Nephron progenitor cell (in vitro differentiated cells): ENCODE measurements around the gene ETV5.
A peak's percentile ranks its signal among the peaks of the same experiment; 100 is the strongest.

Experiments
- DNase-seq: peaks from one replicate; pipeline ENCODE4 v3.0.0; 2021
- H3K27ac Mint-ChIP-seq: 2 replicates; pipeline ENCODE4 v1.8.0; 2021; ENCODE audit warnings: mild to moderate bottlenecking, moderate library complexity, mixed read lengths
- H3K27me3 Mint-ChIP-seq: 2 replicates; pipeline ENCODE4 v1.8.0; 2021; ENCODE audit warnings: mild to moderate bottlenecking, low read depth, mixed read lengths; ENCODE audit not compliant: poor library complexity
- H3K36me3 Mint-ChIP-seq: 2 replicates; pipeline ENCODE4 v1.8.0; 2021; ENCODE audit warnings: low read depth, mixed read lengths
- H3K4me1 Mint-ChIP-seq: 2 replicates; pipeline ENCODE4 v1.8.0; 2021; ENCODE audit warnings: mixed read lengths
- H3K4me3 Mint-ChIP-seq: 2 replicates; pipeline ENCODE4 v1.8.0; 2021; ENCODE audit warnings: mild to moderate bottlenecking, moderate library complexity, mixed read lengths
- H3K9me3 Mint-ChIP-seq: 2 replicates; pipeline ENCODE4 v1.8.0; 2021; ENCODE audit warnings: mild to moderate bottlenecking, moderate library complexity, mixed read lengths
- TF ChIP-seq, protein P1 (sequence below): fragments of 200-600 bp; sonication (generic); IDR thresholded peaks from 2 replicates; pipeline ENCODE4 v1.5.0; 2021; ENCODE audit warnings: antibody characterized with exemption

The ETV5 gene

DNA sequence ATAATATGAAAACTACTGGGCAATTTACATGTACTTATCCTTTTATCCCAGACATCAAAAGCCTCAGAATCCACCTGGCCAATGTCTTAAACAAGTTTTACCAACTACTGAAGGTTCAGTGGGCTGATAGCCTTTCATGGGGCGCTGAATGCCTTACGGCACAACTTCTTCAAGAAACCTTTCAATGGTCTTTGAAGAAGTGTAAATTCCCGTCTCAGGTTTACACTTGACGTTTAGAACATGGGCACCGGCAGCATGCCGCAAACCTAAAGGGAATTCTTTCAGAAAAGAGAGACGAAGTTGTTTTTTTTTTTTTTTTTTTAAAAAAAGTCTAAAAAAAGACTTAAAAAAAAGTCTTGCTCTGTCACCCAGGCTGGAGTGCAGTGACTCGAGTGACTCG lies 39.7 kb downstream of the ETV5 start:
- no peaks in the 10 kb centered on the region for H3K27me3 Mint-ChIP-seq
- no peak for DNase-seq
- H3K9me3 Mint-ChIP-seq = peaks cover 15% of the 10 kb centered on the region
- H3K36me3 Mint-ChIP-seq = peaks cover 87% of the 10 kb centered on the region
- no peak overlapping the region for H3K4me3 Mint-ChIP-seq
- peak overlapping the region; percentile 54 for H3K27ac Mint-ChIP-seq
- peaks cover 22% of the 10 kb centered on the region for H3K4me1 Mint-ChIP-seq
- TF ChIP-seq, protein P1, sequence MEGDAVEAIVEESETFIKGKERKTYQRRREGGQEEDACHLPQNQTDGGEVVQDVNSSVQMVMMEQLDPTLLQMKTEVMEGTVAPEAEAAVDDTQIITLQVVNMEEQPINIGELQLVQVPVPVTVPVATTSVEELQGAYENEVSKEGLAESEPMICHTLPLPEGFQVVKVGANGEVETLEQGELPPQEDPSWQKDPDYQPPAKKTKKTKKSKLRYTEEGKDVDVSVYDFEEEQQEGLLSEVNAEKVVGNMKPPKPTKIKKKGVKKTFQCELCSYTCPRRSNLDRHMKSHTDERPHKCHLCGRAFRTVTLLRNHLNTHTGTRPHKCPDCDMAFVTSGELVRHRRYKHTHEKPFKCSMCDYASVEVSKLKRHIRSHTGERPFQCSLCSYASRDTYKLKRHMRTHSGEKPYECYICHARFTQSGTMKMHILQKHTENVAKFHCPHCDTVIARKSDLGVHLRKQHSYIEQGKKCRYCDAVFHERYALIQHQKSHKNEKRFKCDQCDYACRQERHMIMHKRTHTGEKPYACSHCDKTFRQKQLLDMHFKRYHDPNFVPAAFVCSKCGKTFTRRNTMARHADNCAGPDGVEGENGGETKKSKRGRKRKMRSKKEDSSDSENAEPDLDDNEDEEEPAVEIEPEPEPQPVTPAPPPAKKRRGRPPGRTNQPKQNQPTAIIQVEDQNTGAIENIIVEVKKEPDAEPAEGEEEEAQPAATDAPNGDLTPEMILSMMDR = no peak

DNA sequence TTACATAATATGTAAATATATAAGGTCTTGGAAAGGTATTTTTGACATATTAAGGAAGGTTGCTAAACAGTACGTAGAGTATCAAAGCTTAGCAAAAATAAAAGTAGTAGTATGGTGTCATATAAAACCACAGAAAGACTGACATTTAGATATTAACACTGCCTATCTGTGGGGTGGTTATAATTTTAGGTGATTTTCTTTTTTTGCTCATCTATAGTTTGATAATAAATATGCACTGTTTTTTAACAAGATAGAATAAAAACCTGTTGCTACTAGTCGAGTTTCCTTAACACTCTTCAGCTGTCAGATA lies 40.7 kb downstream of the ETV5 start:
- H3K9me3 Mint-ChIP-seq = peaks cover 7% of the 10 kb centered on the region
- peaks cover 87% of the 10 kb centered on the region for H3K36me3 Mint-ChIP-seq

DNA sequence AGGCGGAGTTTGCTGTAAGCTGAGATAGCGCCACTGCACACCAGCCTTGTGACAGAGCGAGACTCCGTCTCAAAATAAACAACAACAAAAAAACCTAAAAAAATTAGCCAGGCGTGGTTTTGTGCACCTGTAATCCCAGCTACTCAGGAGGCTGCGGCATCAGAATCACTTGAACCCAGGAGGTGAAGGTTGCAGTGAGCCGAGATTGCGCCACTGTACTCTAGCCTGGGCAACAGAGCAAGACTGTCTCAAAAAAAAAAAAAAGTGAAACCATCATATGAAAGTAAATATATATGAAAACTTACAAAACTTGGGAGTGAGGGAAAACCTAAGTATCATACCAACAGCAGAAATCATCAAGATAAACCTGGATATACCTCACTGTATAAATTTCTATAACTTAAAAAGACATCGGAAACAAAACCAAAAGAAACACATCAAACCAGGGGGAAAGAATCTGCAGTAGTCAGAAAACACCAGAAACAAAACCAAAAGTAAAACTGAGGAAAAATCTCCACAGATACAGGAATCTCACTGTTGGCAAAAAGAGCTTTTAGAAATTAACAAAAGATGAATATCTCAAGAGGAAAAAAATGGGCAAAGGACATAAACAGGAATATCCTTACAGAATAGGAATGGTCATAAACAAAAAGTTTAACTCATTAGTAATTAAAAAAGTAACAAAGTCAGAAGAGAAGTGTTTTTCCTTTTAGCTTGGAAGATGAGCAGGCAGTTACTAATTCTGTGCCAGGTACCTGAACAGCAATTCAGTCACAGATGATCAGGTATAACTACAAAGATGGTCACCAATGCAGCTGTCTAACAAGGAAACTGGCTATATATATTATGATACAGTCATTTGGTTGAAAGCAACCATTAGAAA lies 41.3 kb downstream of the ETV5 start:
- H3K27me3 Mint-ChIP-seq = peaks cover 4% of the 10 kb centered on the region
- TF ChIP-seq, protein P1 = no peak
- no peak overlapping the region for H3K4me3 Mint-ChIP-seq
- peak overlapping the region; percentile 59 for H3K27ac Mint-ChIP-seq
- H3K4me1 Mint-ChIP-seq = peaks cover 22% of the 10 kb centered on the region
- peaks cover 4% of the 10 kb centered on the region for H3K9me3 Mint-ChIP-seq
- DNase-seq = no peak
- H3K36me3 Mint-ChIP-seq = peaks cover 87% of the 10 kb centered on the region

More for the DNA sequence above, 40.7 kb downstream of the ETV5 start:
- Mint-ChIP-seq H3K27me3 (peaks cover 4% of the 10 kb centered on the region), H3K4me3 (no peak overlapping the region), H3K27ac (no peak overlapping the region), H3K4me1 (peaks cover 22% of the 10 kb centered on the region)
- DNase-seq = no peak
- TF ChIP-seq, protein P1 = no peak

DNA sequence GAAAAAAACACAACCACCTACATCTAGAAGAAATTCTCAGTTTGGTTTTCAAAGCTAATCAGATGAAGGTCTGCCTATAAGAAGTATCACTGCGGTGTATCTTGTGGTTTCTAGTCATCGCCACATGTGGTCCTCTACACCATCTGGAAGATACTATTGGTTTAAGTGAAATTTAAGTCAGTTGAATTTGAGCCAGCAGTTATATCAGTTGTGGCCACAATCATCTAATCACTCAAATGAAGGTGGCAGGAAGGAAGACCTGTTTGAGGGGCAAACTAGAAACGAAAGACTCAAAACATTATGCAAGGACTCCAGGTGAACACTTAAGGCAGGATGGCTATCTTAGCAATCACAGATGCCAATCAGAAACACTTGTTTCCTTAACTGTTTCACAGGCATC lies 48.7 kb downstream of the ETV5 start:
- no peak for DNase-seq
- no peaks in the 10 kb centered on the region for H3K9me3 Mint-ChIP-seq
- TF ChIP-seq, protein P1 = no peak
- peaks cover 6% of the 10 kb centered on the region for H3K4me1 Mint-ChIP-seq
- H3K27ac Mint-ChIP-seq = no peak overlapping the region
- no peak overlapping the region for H3K4me3 Mint-ChIP-seq
- H3K27me3 Mint-ChIP-seq = peaks cover 4% of the 10 kb centered on the region
- peaks cover 82% of the 10 kb centered on the region for H3K36me3 Mint-ChIP-seq

DNA sequence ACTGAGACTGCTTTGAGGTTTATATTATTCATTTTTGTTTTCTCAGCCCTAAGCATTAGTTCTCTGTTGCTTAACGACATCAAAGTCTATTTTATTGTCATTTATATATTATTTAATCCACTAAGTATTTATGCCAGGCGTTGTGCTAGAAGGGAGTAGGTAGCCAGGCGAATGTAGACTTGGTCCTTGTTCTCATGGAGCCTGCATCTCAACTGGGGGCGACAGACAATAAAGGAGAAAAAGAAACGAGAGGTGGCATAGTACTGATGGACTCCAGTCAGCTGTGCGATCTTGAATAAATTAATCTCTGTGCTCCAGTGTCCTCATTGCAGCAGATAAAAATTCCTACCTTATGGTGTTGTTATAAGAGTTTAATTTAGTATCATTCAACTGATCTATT lies 49.7 kb downstream of the ETV5 start:
- H3K4me3 Mint-ChIP-seq = no peak overlapping the region
- TF ChIP-seq, protein P1 = no peak
- H3K27ac Mint-ChIP-seq = no peak overlapping the region
- no peaks in the 10 kb centered on the region for H3K9me3 Mint-ChIP-seq
- H3K36me3 Mint-ChIP-seq = peaks cover 79% of the 10 kb centered on the region
- H3K4me1 Mint-ChIP-seq = peaks cover 16% of the 10 kb centered on the region
- DNase-seq = no peak
- peaks cover 7% of the 10 kb centered on the region for H3K27me3 Mint-ChIP-seq

DNA sequence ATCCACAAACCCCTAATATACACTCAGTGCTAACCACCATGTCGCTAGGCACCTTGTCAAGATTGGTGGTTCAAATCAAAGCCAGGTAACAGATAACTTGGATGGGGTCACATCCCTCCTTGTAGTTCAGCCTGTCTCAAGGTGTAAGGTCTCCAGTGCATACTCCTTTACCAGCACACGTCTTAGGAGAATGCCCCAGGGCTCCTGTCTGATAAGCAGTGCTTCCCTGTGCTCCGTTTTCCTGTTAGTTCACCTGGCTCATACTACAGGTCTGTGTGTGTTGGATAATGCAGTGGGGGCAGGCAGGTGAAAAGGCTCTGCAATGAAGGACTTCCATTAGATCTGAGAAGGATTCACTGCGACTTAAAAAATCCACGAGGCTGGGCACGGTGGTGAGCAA lies 50.7 kb downstream of the ETV5 start:
- Mint-ChIP-seq H3K9me3 (no peaks in the 10 kb centered on the region), H3K4me3 (no peak overlapping the region), H3K4me1 (peaks cover 24% of the 10 kb centered on the region)

More for the DNA sequence above, 50.7 kb downstream of the ETV5 start:
- TF ChIP-seq, protein P1 = no peak
- no peak for DNase-seq
- H3K27me3 Mint-ChIP-seq = peaks cover 3% of the 10 kb centered on the region
- peaks cover 79% of the 10 kb centered on the region for H3K36me3 Mint-ChIP-seq
- H3K27ac Mint-ChIP-seq = no peak overlapping the region
